GM18505 (cell line): ENCODE results near the gene DGCR8.

Experiments
- ATAC-seq: cut with Tn5 transposase; IDR thresholded peaks from one replicate; pipeline ENCODE4 v1.9.1; 2021; ENCODE audit not compliant: unreplicated experiment
- POLR2A ChIP-seq: IDR thresholded peaks from 4 replicates; pipeline ENCODE4 v1.6.1; 2011; ENCODE audit warnings: borderline replicate concordance; ENCODE audit not compliant: insufficient read depth, insufficient read length; ENCODE audit errors: extremely low read depth

Gene DGCR8

DNA sequence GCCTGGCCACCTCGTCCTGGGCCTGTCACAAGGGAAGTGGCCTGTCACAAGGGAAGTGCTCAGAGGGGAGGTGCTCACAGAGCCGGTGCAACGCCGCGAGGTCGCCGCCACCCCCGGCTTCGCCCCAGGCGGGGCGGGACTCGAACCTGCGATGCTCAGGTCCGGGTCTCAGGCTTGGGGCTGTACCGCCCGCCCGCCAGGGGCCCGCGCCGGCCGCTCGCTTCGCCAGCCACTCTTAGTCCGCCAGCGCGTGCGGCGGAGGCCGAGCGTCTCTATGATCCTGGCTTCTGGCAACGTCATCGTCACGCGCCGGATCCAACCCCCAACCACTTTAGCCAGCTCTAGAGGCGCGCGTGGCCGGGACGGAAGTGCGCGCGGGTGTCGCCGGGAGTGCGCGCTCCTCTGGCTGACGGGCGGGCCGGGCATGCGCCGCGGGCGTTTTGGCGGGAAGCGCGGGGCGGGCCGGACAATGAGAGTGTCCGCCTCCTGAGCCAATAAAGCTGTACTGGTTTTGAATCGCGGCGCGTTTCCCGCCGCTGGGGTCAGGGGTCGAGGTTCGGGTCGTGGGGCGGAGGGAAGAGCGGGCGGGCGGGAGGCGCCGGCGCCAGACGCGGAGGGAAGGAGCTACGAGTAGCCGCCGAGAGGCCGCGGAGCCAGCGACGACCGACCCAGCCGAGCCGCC is 37.1 kb downstream of the DGCR8 start, which contains the start of gene TRMT2A:
TRMT2A (minus strand) TSS at position 276 of the 682 bp plus-strand sequence. CDS start 320 bp downstream, outside the sequence.
- peak; percentile 70 for ATAC-seq
- peak; percentile 60 for TF ChIP-seq POLR2A

DNA sequence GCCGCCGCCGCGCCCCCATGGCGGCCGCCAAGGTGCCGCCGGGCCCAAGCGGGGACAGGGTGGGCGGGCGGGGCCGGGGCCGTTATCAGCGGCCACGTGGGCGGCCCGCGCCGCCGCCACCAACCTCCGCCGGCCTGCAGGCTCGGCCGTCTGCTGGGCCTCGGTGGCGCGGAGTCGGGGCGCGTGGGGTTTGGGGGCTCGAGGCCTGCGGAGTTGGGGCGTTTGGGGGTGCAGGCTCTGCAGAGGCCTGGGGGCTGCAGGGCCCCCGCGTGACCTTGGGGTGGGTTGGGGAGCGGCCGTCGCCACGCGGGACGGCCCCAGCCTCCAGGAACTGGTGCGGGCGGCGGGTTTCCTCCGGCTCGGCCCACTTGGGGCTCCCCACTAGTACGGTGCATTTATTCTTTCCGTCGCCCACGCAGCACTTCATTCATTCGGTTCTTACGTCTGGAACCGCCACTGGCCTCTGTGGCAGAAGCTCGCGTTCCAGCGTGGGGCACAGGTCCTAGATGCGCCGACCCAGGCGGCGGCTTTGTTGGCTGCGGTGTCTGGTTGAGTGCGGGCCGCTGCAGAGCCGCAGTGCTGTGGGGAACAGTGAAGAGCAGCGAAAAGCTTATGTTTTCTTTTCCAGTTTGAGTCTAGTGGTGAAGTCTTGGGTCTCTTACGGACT is 37.7 kb downstream of the DGCR8 start:
- TF ChIP-seq POLR2A: peak; percentile 49
- peak; percentile 21 for ATAC-seq

DNA sequence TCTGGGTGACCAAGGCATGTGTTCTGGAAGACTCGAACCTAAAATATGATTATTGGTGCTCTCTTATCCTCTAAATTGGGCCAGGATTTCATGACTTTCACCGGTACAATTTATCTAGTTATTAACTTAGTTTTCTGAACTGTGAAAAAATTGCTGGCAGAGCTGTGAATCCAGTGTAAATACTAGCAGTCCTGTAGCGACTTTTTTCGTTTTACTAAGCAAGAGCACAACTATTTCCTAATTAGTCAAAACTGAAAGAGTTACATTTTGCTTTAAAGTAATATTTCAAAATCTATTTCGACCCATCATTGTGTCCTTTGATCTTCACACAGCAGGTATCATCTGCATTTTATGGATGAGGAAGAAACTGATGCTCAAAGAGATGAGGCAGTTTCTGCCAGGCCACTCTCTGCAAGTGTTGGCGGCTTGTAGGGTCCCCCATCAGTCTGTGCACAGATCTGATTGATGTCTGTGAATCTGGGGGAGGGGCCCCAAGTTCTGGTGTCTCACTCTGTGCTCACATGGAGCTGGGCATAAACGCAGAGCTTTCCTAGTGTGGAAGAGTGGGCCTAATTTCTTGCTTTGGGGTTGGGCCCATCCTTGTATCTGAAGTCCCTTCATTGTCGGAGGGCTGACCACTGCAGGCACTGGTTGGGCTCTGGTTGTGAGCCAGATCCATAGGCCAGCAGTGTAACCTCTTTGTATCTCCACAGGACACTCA is 38.4 kb downstream of the DGCR8 start:
- ATAC-seq: no peak

DNA sequence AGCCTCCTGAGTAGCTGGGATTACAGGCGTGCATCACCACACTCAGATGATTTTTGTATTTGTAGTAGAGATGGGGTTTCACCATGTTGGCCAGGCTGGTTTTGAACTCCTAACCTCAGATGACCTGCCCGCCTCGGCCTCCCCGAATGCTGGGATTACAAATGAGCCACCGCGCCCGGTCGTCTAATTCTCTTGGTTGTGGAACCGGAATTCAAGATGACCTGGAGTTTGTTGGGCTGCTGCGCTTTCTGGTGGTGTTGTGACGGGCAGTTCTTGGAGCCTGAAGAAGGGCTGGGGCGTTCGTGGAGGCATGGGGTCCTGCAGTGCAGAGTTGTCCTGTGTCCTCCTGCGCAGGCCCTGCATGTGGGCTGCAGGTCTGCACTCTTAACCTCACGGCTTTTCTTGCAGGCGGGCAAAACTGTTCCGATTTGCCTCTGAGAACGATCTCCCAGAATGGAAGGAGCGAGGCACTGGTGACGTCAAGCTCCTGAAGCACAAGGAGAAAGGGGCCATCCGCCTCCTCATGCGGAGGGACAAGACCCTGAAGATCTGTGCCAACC is 41.9 kb downstream of the DGCR8 start:
- no peak for TF ChIP-seq POLR2A
- no peak for ATAC-seq

More for the DNA sequence above, 38.4 kb downstream of the DGCR8 start:
- no peak for TF ChIP-seq POLR2A

DNA sequence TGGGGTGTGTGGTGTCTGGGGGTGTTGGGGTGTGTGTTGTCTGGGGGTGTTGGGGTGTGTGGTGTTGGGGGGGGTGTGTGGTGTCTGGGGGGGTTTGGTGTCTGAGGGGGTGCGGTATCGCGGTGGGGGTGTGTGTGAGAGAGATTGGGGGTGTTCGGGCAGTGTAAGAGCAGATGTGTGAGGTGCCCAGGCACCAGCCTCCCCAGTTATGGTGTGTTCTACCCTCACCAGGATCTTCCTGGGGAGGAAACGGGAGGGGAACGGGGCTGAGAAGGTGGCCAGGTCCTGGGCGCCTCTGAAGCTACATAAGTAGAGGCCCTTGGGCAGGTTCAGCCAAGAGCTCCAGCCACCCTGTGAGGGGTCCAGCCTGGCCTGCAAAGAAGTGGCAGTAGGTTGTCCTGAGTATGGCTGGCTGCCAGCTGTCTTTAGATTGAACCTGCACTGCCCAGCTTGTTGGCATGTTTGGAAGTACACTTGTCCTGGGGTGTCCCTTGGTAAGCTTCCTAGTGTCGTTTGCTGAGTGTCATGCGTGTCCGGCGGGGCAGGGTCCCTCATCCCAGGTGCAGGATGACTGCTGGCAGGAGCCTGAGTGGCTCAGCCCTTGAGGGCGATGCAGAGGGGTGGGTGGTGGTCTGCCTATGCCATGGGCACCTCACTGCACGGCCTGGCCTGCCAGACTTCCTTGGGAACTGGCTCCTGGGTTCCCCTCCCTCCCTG is 43.5 kb downstream of the DGCR8 start:
- ATAC-seq: no peak
- no peak for TF ChIP-seq POLR2A

DNA sequence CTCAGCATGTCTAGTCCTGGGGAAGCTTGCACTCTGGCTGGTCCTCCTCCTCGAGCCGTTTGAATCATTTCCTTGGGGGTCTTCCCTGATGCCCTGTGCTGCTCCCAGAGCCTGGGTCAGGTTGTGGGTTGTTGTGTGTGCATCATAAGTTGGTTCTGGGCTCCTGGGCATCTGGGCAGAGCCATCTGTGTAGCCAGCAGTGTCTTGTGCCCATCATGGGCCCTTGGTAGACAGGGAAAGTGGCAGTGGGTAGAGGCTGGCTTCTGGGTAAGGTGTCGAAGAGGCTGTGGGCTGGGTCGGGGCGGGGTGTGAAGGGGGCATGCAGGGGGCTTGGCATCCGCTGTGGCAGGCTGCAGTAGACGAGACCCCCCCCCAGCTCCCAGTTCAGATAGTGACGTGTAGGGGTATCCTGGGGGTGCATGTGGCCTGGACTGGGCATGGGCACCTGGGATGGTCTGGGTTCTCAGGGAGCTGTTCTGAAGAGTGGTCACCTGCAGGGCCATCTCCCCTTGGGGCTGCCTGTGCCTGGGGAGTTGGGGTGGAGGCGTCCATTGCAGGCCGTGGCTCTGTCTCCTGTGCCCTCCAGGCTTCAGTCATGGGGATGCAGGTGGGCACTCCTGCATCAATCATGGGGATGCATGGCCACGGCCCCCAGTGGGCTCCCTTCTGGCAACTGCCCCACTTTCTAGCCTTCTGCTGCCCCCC is 44.2 kb downstream of the DGCR8 start:
- TF ChIP-seq POLR2A: no peak
- no peak for ATAC-seq

GRCh38 chr22:20125201-20126174 is 45.4 kb downstream of the DGCR8 start:
- TF ChIP-seq POLR2A: no peak
- no peak for ATAC-seq

DNA sequence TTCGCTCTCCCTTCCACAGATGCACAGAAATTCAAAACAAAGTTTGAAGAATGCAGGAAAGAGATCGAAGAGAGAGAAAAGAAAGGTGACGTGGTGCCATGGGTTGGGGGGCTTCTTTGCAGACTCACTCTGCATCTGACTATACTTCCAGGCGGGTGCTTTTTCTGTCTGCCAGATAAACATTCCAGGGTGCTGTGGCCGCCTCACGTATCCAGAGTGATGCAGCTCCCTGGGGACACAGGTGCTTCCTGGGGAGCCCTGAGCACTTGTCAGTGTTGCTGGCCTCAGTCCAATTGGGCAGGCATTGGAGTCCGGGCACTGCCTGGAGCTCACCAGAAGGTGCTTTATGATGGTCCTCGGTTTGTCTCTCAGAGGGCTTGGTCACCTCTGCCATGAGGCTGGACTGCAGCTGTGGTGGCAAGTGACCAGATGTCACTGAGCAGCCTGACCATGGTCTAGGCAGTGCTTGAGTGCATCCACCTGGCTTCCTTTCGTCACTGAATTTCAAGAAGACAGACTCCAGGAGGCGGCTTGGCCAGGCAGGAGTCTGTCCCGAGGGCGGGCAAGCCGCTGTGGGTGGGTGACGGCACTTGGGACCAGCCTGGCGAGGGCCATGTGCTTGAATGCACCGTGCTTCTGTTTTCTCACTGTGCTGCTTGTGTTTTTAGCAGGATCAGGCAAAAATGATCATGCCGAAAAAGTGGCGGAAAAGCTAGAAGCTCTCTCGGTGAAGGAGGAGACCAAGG is 46.4 kb downstream of the DGCR8 start:
- no peak for TF ChIP-seq POLR2A
- no peak for ATAC-seq

DNA sequence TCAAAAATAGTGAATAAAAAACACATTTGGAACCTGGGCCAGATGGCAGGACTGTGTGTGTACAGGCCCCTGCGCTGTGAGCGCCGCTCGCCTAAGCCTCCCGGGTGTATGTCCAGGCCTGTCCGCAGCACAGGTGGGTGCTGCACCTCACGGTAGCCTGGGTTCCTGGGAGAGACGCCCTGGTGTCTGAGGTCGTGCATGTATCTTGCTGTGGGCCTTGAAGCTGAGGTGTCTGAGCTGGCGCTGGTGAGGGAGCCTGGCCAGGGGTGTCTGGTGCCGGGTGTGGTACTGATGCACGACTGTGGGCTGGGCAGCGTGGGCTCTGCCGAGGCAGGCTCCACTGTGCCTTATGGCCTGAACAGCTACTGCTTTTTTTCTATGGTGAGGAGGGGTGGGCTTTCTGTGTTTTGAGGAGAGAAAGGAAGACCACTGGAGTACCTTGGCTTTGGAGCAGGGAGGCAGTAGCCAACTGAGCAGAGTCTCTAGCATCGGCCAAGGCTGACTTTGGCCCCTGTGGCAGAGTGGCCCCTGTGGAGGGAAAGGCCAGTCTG is 47.4 kb downstream of the DGCR8 start:
- no peak for TF ChIP-seq POLR2A
- ATAC-seq: no peak

DNA sequence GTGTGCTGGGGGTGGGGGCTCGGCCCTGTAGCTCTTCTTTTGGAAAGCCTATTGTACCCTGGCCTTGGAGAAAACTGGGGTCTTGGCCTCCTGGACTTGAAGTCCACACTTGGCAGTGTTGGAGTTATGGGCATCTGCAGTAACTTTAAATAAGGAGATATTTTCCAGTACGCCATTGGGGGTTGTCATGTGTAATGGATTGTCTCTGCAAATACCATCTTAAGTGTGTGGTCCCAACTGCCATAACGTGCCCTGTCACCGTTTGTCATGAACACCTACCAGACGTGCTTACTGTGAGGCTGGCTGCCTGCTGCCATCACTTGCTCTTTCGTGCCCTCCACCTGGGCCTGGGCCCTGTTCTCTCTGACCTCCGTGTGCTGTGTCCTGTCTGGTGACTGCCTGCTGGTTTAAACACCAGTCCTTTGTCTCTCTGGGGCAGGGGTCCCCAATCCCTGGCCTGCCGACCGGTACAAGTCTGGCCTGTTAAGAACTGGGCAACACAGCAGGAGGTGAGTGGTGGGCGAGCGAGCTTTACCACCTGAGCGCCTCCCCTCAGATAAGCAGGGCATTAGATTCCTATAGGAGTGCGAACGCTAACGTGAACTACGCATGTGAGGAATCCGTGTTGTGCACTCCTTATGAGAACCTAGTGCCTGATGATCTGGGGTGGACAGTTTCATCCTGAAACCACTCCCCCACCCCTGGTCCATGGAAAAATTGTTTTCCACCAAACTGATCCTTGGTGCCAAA is 48.0 kb downstream of the DGCR8 start:
- peak; percentile 14 for TF ChIP-seq POLR2A
- ATAC-seq: no peak
